GM21381 (cell line): ENCODE data around the gene CNTN5.
"Not testable (repeated sequence)": the region's sequence is repeated elsewhere in the genome, so short reads cannot be mapped to it uniquely, and the experiment has no call there.

Experiments
- ATAC-seq: cut with Tn5 transposase; IDR thresholded peaks from one replicate; pipeline ENCODE4 v1.9.1; 2021; ENCODE audit warnings: mild to moderate bottlenecking, moderate library complexity; ENCODE audit not compliant: unreplicated experiment

CNTN5 gene

DNA sequence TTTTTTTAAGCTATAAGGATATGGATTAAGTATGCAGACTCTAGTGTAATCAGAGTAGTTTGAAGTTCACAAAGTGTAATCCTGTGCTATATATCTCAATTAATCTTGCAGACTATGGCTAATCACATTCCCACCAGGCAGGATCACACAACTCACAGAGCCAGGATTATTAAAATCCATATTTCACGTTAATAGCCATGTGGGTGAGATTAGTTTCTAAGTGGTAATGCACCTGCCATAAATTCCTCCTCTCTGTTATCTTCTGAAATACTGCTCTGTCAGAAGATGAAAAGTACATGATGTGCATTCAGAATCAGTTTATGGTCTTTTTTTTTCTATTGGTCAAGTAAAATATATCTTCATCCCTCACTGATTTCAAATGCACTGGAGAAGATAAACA is 686.1 kb downstream of the CNTN5 start:
- no peak for ATAC-seq

DNA sequence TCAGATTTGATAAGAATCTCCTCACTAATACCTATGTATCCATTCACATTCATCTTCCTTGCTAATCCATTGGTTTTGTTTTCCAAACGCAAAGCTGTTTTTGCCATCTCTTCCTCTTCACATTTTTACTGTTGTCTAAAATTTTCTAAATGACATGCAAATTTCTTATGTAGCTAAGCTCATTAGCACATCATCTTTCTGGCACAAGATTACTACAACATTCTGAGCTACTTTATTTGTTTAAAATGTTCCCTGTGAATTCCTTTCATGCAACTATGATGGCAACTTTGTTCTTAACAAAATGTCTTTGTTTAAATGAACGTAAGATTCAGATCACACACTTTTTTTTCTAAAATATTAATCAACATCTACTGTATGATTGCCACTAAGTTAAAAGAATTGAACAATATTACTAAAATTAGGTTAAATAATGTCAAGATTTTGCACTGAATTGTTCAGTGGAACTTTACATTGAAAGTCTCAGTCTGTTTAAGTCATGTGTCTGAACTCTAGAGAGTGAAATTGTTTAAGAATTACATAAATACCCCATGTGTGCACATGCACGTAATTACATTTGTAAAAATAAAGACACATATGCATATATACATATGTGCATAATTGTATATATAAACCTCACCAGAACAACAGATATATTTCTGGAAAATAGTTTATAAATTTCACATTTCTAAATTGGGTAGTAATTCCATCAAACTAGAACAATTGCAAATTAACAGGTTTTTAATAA is 688.4 kb downstream of the CNTN5 start:
- no peak for ATAC-seq

DNA sequence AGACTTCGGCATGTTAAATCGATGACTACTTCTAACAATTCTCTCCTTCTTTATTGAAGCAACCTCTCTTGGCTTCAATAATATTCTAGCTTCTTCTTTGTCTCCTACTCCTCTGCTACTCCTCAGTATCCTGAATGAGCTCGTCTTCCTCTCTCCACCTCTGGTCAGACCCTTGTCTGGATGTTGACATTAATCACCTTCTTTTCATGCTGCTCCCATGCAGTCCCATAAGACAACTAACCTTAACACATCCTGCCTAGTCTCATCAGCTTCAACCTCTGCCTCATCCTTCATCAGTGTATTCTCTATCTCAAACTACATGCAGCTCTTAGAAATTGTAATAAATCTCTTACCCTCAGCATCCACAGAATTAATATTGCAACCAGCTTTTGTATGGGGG is 695.6 kb downstream of the CNTN5 start:
- no peak for ATAC-seq

DNA sequence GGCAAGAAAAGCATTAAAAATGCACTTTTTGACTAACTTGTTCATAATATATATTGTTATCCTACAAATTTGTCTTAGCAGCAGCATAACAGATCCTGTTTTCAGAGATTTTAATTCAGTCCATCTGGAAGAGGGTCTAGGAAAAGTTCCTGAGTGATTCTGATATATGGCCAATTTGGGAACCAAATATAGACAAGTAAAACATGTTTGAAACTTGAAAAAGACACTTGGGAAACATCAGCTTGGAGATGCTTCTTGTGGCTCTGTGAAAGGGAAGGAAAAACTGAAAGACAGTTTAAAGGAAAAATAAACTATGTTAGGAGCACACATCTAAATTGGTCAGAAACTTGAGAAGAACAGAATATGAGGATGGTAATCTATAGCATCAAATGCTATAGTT is 697.5 kb downstream of the CNTN5 start:
- ATAC-seq, result no peak

DNA sequence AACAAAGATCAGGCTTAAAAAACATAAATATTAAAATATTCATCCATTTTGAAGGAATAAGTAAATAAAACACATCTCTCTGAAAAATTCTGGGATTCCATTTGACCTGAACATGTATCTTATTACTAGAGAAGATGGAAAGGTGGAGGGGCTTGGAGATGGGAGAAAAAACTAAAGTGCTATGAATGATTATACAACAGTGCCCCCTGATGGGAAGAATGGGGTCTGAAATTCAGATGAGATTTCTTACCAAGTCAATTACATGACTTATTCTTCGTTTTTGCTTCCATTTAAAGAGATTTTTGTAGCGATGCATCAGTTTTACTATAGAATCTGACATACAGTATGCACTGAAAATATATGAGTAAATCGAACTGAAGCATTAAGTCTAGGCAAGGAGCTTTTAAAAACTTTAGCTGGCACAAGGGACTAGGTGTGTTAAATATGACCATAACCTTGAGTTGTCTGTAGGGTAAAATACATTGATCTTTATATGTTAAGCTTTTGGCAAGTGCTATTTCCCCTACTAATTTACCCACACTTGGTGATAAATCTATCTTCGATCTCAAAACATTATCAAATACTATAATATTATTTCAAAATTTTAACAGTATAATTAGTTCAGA is 718.8 kb downstream of the CNTN5 start:
- ATAC-seq, result no peak

DNA sequence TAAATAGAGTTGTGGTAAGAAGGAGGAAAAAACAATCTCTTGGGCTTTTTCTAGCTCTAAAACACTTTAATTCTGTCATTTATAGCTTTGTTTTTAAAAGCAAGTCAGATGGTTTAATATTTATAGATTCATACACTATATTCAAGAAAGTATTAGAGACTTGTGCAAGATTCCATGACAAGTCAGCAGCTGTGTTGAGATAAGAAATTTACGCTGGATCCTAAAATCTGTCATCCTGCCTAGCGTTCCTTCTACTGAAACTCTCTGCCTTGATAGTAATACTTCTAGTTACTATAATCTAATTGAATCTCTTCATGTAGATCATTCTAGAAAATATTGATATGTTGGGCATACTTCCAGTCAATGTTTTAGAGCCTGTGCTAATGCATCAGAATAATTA is 721.8 kb downstream of the CNTN5 start:
- no peak for ATAC-seq

- no peak for ATAC-seq
Measured at GRCh38 chr11:99759787-99760186, 739.0 kb downstream of the CNTN5 start.

DNA sequence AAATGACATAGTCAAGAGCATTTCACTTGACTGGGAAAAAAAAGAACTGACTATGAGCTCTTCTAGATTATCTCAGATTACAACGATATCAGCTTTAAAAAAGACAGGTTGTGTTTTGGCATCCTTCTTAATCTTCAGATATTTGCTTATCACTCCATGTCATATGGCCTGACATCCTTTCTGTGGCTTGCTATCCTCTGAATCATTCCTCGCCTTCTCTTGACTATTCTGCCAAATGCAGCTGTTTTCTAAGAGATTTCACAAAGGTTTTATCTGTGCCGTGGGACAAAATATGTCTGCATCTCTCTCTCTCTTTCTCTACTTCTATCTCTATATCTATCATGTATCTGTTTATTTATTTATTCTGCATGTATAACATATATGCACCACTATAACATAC is 746.1 kb downstream of the CNTN5 start:
- ATAC-seq, result no peak

- ATAC-seq, result no peak
Measured at GRCh38 chr11:99773646-99774045, 752.9 kb downstream of the CNTN5 start.

- ATAC-seq, result no peak
Measured at GRCh38 chr11:99781074-99781473, 760.3 kb downstream of the CNTN5 start.

GRCh38 chr11:99791354-99791753 is 770.6 kb downstream of the CNTN5 start:
- ATAC-seq, result no peak

DNA sequence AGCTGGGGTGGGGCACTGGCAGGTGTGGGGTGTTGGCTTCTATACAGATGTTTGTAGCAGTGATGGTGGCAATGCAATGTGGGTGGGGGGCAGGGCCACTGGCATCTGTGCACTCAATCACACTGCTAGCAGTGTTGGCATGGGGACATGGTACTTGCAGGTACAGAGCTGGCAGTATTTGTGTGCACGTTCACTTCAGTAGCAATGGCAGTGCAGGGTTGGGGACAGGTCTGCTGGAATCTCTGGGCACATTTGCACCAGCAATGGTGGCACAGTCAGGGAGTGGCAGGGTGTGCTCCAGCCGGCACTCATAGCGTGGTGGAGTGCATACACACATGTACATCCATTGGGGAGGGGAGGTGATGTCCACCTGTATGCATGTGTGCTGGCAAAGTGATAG is 775.2 kb downstream of the CNTN5 start:
- no peak for ATAC-seq

GRCh38 chr11:99803501-99803900 is 782.8 kb downstream of the CNTN5 start:
- ATAC-seq, result no peak

DNA sequence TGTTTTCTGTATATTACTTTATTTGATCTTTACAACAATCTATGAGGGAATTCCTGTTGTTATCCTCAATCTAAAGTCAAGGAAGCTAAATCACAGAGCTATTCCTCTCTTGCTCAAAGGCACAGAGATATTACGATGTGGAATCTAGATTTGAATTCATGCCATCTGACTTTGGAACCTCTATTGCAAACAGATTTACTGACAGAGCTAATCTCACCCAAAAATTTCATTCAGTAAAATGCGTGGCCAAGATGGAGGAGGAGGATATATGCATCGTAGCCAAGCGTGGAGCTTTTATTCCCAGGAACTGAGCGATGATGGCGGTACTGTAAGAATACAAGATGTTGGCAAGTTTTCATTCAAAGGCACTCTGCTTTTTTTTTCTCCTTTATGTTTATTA is 791.8 kb downstream of the CNTN5 start:
- ATAC-seq, result no peak

DNA sequence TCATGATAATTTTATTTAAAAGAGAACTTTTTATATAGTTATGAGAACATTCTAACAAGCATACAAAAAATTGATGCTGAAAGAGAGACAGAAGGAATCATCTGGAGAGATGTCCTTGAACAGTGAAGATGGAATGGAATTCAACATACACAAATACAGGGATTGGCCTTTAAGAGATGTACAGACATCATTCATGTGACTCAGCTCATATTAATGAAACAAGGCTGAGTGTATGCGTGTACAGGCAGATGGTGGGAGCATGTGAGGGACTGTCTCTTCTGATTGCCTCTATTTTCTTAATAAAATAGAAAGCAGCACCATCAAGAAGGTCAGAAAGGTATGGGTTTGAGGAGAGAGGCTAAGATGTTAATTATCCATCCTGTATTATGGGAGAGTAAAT is 793.3 kb downstream of the CNTN5 start:
- ATAC-seq, result no peak

DNA sequence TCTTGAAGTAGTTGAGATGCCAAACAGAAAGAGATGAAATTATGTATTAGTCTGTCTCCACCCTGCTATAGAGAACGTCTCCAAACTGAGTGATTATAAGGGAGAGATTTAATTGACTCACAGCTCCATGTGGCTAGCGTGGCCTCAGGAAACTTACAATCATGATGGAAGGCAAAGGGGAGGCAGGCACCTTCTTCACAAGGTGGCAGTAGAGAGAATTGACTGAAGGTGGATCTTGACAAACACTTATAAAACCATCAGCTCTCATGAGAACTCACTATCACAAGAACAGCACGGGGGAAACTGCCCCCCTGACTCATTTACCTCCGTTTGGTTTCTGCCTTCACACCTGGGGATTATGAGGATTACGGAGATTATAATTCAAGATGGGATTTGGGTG is 794.0 kb downstream of the CNTN5 start:
- ATAC-seq, result no peak

GRCh38 chr11:99818991-99819390 is 798.2 kb downstream of the CNTN5 start:
- no peak for ATAC-seq

- no peak for ATAC-seq
Measured at GRCh38 chr11:99822846-99823565, 802.3 kb downstream of the CNTN5 start.

DNA sequence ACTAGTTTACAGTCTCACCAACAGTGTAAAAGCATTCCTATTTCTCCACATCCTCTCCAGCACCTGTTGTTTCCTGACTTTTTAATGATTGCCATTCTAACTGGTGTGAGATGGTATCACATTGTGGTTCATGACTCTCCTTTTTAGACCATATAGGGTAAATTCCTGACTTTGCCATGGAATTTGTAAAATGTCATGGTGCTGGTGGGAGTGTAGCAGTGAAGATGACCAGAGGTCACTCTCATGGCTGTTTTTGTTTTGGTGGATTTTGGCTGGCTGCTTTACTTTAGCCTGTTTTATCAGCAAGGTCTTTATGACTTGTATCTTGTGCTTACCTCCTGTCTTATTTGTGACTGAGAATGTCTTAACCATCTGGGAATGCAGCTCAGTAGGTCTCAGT is 816.0 kb downstream of the CNTN5 start:
- ATAC-seq, result not testable (repeated sequence)

- no peak for ATAC-seq
Measured at GRCh38 chr11:99841885-99842284, 821.1 kb downstream of the CNTN5 start.

DNA sequence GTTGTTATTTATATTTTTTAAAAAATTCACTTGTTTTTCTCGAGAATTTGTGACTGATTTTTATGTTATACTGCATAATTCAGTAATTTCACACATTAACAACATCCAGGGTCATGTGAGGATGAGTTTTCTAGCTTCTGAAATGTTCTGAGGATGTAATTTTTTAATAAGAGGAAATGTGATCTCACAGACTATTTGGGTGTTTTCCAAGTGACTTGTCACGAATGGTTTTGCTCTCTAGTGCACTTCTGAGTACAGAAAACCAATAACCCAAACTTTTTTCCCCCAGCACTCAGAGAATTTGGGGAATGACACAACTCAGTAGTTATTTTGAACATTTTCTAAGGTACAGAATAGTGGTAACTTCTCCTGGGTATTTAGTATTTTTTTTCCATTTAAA is 845.2 kb downstream of the CNTN5 start:
- ATAC-seq, result no peak

GRCh38 chr11:99881610-99882009 is 860.9 kb downstream of the CNTN5 start:
- no peak for ATAC-seq
